HG03135 (cell line): ENCODE measurements around the gene NFKB1.

ENCODE experiments used
- ATAC-seq: cut with Tn5 transposase; IDR thresholded peaks from one replicate; pipeline ENCODE4 v1.9.1; 2021; ENCODE audit warnings: mild to moderate bottlenecking, moderate library complexity; ENCODE audit not compliant: unreplicated experiment

Gene NFKB1

GRCh38 chr4:102497986-102498385, 3.2 kb upstream of the NFKB1 start:
- no peak for ATAC-seq

GRCh38 chr4:102500352-102500695, 835 bp upstream of the NFKB1 start:
- peak; percentile 5 for ATAC-seq

GRCh38 chr4:102501447-102501696, 213 bp downstream of the NFKB1 start:
- ATAC-seq = peak; percentile 36

GRCh38 chr4:102502543-102502818, 1.3 kb downstream of the NFKB1 start:
- no peak for ATAC-seq

- ATAC-seq = no peak
Observed at GRCh38 chr4:102503301-102503746, 2.2 kb downstream of the NFKB1 start.

GRCh38 chr4:102503831-102504786, 3.0 kb downstream of the NFKB1 start:
- ATAC-seq = no peak

GRCh38 chr4:102504941-102505340, 3.8 kb downstream of the NFKB1 start:
- no peak for ATAC-seq

GRCh38 chr4:102505708-102506107, 4.5 kb downstream of the NFKB1 start:
- no peak for ATAC-seq

DNA sequence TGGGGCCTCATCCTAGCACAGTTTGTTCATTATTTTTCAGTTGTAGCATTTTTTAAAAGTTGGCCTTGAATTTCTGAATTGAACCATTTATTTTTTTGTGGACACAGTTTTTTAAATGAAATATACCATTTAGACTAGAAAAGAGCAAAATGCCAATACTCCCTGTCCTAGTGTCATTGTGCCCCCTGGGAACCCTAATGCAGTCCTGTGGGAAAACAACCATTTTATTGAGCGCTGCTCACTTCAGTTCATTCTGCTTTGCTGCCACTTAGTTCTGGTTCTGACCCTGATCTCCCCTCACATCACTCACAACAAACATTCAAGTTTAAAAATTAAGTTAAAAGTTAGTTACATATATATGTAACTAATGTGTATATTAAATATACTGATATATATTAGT, 5.4 kb downstream of the NFKB1 start:
- ATAC-seq = no peak

- ATAC-seq = no peak
Observed at GRCh38 chr4:102511830-102512605, 10.9 kb downstream of the NFKB1 start.

DNA sequence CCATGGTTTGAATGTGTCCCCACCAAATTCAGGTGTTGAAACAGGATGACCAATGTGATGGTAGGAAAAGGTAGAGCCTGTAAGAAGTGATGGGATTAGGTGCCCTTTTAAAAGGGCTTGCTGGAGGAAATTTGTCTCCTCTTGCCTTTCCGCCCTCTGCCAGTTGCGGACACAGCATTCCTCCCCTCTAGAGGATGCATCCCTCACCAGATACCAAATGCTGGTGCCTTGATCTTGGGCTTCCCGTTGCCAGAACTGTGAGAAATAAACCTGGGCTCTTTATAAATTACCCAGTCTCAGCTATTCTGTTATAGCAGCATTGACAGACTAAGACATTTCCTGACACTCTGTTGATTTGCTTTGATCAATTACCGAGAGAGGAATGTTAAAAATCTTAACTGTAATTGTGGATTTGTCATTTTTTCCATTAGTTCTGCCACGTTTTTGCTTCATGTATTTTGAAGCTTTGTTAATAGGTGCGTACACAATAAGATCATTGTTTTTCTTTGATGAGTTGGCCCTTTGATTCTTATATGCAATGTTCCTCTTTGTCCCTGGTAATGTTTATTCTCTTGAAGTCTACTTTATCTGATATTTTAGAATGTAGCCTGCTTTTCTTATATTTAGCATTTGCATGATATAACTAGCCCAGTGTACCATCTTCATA, 13.3 kb downstream of the NFKB1 start:
- ATAC-seq = no peak

DNA sequence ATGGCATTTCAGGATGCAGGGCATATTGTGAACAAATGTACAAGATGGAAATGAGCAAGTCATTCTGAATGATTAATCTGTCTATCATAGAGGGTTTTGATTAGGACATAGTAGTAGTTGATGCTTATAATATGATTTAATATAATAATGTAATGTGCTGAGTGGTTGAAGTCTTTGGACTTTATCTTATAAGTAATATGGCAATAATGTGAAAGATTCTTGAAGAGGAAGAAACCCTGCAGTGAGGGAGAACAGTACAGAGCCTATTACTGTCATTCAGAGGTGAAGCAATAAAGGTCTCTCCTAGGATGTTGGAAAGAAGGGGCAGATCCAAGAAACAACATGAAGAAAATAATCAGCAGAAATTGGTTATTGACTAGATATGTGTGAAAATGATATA, 16.6 kb downstream of the NFKB1 start:
- no peak for ATAC-seq

DNA sequence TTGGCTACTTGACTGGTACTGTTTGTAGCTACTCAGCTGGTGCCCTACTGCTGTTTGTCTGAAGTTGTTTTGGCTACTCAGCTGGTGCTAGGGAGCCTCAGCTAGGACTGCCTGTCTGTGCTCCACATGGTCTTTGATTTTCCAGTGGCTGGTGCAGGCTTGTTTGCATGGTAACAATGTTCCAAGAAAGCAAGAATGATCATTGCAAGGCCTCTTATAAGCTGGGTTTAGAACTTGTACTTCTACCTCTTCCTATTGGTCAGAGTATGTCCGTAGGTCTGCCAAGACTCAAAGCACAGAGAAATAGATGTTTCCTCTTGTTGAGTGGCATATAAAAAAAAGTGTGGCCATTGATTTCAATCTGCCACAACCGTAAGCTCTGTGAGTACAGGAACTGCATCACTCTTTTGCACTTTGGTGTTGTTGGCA, 17.6 kb downstream of the NFKB1 start:
- ATAC-seq = no peak

GRCh38 chr4:102519925-102520324, 18.8 kb downstream of the NFKB1 start:
- no peak for ATAC-seq

DNA sequence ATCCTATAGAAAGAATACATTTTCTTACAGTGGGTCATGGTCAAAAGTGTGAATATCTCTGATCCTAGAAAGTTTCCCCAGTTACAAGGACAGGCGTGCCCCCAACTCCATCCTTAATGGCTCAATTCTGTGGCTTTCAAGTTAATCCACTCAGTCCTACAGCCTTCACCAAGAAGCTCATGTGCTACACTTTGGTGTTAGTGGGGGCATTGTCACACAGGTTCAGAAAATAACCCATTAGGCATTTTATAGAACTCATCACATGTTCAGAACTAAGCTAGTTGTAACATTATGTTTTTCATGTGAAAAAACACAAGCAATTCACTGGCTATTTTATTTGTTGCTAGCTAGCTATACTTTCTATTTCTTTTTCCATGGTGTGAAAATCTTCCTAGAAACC, 20.4 kb downstream of the NFKB1 start:
- no peak for ATAC-seq

DNA sequence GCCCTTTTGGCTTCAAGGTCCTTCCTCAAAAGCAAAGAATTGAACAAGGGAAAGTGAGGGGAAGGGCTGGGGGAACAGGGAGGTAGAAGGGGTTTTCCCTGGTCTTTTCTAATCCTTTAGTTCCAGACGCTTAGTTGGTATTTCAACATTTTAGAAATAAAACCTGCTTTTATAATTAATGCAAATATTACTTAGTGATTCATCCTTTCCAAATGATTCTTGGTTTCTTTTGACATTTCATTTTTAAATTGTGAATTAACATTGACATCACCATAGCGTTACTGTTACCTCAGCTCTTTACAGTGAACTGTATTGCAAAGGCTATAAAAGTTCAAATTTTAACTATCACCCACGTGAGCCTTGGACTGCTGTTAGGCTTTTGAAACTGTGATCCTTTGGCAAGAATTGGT, 20.9 kb downstream of the NFKB1 start:
- no peak for ATAC-seq

- ATAC-seq = no peak
Observed at GRCh38 chr4:102524691-102525090, 23.5 kb downstream of the NFKB1 start.

GRCh38 chr4:102525097-102525496, 23.9 kb downstream of the NFKB1 start:
- ATAC-seq = no peak

DNA sequence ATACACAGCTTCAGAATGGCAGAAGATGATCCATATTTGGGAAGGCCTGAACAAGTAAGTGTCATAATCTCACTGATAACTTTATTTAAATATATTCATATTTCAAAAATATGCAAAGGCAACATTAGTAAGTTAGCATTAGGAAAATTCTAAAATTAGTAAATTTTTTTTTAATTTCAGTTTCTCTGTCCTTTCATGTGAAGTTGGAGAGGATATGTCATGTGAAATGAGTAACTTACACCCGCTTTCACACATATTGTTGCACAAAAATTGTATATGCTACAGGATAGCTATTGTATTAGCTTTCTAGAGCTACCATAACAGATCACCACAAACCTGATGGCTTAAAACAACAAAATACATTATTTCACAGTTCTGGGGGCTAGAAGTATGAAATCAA, 24.3 kb downstream of the NFKB1 start:
- no peak for ATAC-seq

DNA sequence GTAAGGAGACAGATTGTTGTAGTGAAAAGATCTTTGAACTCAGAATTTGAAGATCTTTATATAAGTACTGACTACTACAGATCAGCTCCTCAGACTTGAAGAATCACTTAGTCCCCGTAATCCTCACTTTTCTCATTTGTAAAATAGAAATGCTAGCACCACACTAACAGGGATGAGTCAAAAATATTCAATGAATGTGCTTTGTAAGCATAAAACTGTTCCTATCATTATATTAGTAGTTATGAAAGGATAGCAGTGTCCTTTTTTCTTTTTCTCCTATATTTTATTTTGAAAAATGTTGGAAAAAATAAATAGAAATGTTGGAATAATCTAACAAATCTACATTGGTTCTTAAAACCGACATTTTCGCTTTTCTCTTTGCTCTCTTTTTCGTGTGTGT, 25.4 kb downstream of the NFKB1 start:
- ATAC-seq = no peak

- ATAC-seq = no peak
Observed at GRCh38 chr4:102527695-102528283, 26.6 kb downstream of the NFKB1 start.

- ATAC-seq = no peak
Observed at GRCh38 chr4:102529977-102530376, 28.8 kb downstream of the NFKB1 start.
